HepG2 (cell line): ENCODE measurements around the gene SPRYD3. TPM values are rescaled to one million over a fixed set of nuclear protein-coding genes. Genes with fewer than 3 reads are reported as not detected.

Source experiments
- CCAR2 ChIP-seq: fragments of 200-400 bp; formaldehyde crosslinking; optimal IDR thresholded peaks from 2 replicates; pipeline ENCODE3; 2018; ENCODE audit warnings: low read depth, mild to moderate bottlenecking, low read length, moderate library complexity
- CENPX ChIP-seq: sonication (generic); formaldehyde crosslinking; IDR thresholded peaks from 2 replicates; pipeline ENCODE4 v1.9.0; 2021; ENCODE audit warnings: mild to moderate bottlenecking, missing genetic modification reagents, moderate library complexity
- CREB1 ChIP-seq, 2 experiments: fragments of 450-650 bp in 1 of 2; IDR thresholded peaks; 2 replicates each; pipeline ENCODE4 v1.6.1; 2016 to 2017; ENCODE audit warnings: control low read depth in 1 of 2, mild to moderate bottlenecking in 1 of 2, missing compliant biosample characterization in 1 of 2, missing genetic modification characterization in 1 of 2
- DMAP1 ChIP-seq: IDR thresholded peaks from 2 replicates; pipeline ENCODE4 v1.6.1; 2016
- ETV5 ChIP-seq: IDR thresholded peaks from 2 replicates; pipeline ENCODE4 v1.6.1; 2018; ENCODE audit warnings: missing biosample characterization, missing genetic modification reagents, inconsistent platforms, borderline replicate concordance
- POGZ ChIP-seq: sonication (generic); formaldehyde crosslinking; IDR thresholded peaks from 2 replicates; pipeline ENCODE4 v1.4.0; 2020; ENCODE audit warnings: mild to moderate bottlenecking, missing genetic modification reagents
- POLR2G ChIP-seq: fragments of 200-400 bp; formaldehyde crosslinking; IDR thresholded peaks from 2 replicates; pipeline ENCODE4 v1.6.1; 2018; ENCODE audit warnings: mild to moderate bottlenecking, low read depth, low read length, moderate library complexity
- SRSF4 ChIP-seq: fragments of 200-400 bp; formaldehyde crosslinking; IDR thresholded peaks from one replicate; pipeline ENCODE4 v1.6.1; 2018; ENCODE audit warnings: mild to moderate bottlenecking, low read depth, low read length, moderate library complexity; ENCODE audit not compliant: poor library complexity, severe bottlenecking
- TAF15 ChIP-seq: fragments of 200-400 bp; formaldehyde crosslinking; IDR thresholded peaks from one replicate; pipeline ENCODE4 v1.6.1; 2018; ENCODE audit warnings: mild to moderate bottlenecking, low read depth, low read length; ENCODE audit not compliant: poor library complexity, severe bottlenecking
- TBL1XR1 ChIP-seq: fragments of 150-350 bp; IDR thresholded peaks from 2 replicates; pipeline ENCODE4 v1.6.1; 2014; ENCODE audit warnings: borderline replicate concordance, low read length; ENCODE audit not compliant: partially characterized antibody
- ZC3H4 ChIP-seq: sonication (generic); formaldehyde crosslinking; IDR thresholded peaks from 2 replicates; pipeline ENCODE4 v1.4.0; 2020; ENCODE audit warnings: missing genetic modification reagents, borderline replicate concordance
- ZNF33B ChIP-seq: sonication (generic); formaldehyde crosslinking; IDR thresholded peaks from 2 replicates; pipeline ENCODE4 v1.5.1; 2020; ENCODE audit warnings: mild to moderate bottlenecking, missing genetic modification reagents
- ZNF550 ChIP-seq: sonication (generic); formaldehyde crosslinking; IDR thresholded peaks from 2 replicates; pipeline ENCODE4 v1.4.0; 2020; ENCODE audit warnings: mild to moderate bottlenecking, missing genetic modification reagents, borderline replicate concordance
- ZNF747 ChIP-seq: sonication (generic); formaldehyde crosslinking; IDR thresholded peaks from 2 replicates; pipeline ENCODE4 v1.8.1; 2023; ENCODE audit warnings: missing genetic modification reagents, mild to moderate bottlenecking, borderline replicate concordance
- polyA plus RNA-seq, 8 experiments: library from polyadenylated mRNA; depleted of rRNA in 3 of 8; stranded (reverse) in 7 of 8; unstranded in 1 of 8; fragments of >200 nt; fragmentation: Illumina TruSeq in 4 of 8; extraction: Trizol in 4 of 8; gene quantifications; 2 replicates each; pipeline versions ENCODE4 v1.2.1 to v1.2.3, GENCODE V29; 2011 to 2016; ENCODE audit warnings: low read depth in 4 of 8, missing spikeins in 1 of 8, mixed read lengths in 1 of 8; ENCODE audit not compliant: insufficient read depth in 1 of 8
- total RNA-seq, 5 experiments: library from RNA; depleted of rRNA; stranded (reverse); fragments of >200 nt; fragmentation: Illumina TruSeq; extraction: Trizol; gene quantifications; 2 replicates each; pipeline ENCODE4 v1.2.3, GENCODE V29; 2016; ENCODE audit warnings: low read depth in 1 of 5
- TF ChIP-seq, protein P1 (sequence below): sonication (generic); formaldehyde crosslinking; conservative IDR thresholded peaks from 2 replicates; pipeline ENCODE4 v1.8.0; 2022; ENCODE audit warnings: low read depth, missing genetic modification reagents
- TF ChIP-seq, protein P2 (sequence below), 2 experiments: sonication (generic) in 1 of 2; formaldehyde crosslinking in 1 of 2; IDR thresholded peaks; 2 replicates each; pipeline versions ENCODE4 v1.4.0 to v1.6.1; 2016 to 2020; ENCODE audit warnings: borderline replicate concordance in 1 of 2, low read depth in 1 of 2, mild to moderate bottlenecking in 1 of 2, missing genetic modification reagents in 1 of 2
- TF ChIP-seq, protein P3 (sequence below): sonication (generic); formaldehyde crosslinking; IDR thresholded peaks from 2 replicates; pipeline ENCODE4 v1.5.0; 2020; ENCODE audit warnings: missing genetic modification reagents, mild to moderate bottlenecking, borderline replicate concordance
- TF ChIP-seq, protein P4 (sequence below): IDR thresholded peaks from 2 replicates; pipeline ENCODE4 v1.6.1; 2012; ENCODE audit warnings: low read depth, low read length, improper control_type of control experiment

SPRYD3 gene
- total and polyA plus RNA-seq, 2 of the 13 experiments (the other 11 are each of a cell fraction or from before 2014, with no cell fraction given): 9.0 to 9.2 TPM

DNA sequence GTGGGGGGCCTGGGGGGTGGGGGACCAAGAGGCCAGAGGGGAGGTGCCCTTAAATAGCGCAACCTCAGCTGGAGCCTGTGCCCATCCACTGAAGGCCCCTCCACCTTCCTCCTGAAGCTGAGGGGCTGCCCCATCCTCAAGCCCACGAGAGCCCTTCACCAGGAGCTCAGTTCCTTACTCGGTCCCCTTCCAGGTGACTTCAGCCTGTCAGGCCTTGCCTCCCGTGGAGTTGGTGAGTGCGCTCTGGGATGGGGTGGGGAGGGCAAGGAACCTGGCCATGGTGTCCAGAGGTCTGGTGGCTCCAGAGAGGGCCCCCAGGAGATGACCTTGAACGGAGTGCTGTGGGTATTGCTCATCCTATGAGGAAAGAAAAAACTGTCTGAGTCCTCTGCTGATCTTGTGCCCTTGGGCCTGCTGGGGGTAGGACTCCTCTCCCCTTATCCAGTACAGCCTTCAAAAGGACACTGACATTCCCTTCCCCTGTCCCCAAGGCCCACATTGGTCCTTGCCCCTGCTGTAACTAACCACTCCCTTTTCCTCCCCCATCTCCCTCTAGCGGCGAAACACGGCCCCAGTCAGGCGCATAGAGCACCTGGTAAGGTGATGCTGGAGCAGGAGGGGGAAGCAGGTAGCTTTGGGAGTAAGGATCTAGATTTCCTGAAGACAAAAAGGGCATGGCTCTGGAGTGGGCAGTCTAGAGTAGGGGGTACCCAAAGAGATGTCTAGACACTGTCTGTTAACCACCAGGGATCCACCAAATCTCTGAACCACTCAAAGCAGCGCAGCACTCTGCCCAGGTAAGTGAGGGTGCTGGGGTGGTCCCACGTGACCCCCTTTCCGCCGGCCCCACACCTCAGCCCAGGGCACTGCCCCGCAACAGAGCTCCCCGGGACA, 25.7 kb downstream of the SPRYD3 start (continued):
- TF ChIP-seq, protein P1, sequence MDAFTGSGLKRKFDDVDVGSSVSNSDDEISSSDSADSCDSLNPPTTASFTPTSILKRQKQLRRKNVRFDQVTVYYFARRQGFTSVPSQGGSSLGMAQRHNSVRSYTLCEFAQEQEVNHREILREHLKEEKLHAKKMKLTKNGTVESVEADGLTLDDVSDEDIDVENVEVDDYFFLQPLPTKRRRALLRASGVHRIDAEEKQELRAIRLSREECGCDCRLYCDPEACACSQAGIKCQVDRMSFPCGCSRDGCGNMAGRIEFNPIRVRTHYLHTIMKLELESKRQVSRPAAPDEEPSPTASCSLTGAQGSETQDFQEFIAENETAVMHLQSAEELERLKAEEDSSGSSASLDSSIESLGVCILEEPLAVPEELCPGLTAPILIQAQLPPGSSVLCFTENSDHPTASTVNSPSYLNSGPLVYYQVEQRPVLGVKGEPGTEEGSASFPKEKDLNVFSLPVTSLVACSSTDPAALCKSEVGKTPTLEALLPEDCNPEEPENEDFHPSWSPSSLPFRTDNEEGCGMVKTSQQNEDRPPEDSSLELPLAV: no peak
- TF ChIP-seq, protein P2, sequence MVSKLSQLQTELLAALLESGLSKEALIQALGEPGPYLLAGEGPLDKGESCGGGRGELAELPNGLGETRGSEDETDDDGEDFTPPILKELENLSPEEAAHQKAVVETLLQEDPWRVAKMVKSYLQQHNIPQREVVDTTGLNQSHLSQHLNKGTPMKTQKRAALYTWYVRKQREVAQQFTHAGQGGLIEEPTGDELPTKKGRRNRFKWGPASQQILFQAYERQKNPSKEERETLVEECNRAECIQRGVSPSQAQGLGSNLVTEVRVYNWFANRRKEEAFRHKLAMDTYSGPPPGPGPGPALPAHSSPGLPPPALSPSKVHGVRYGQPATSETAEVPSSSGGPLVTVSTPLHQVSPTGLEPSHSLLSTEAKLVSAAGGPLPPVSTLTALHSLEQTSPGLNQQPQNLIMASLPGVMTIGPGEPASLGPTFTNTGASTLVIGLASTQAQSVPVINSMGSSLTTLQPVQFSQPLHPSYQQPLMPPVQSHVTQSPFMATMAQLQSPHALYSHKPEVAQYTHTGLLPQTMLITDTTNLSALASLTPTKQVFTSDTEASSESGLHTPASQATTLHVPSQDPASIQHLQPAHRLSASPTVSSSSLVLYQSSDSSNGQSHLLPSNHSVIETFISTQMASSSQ (IDR thresholded peaks at IDR 0.05; ENCODE audit: low read depth): no peak
- TF ChIP-seq, protein P2 (CRISPR knock-in tag; IDR thresholded peaks at IDR 0.05; ENCODE audit: borderline replicate concordance): no peak
- TF ChIP-seq, protein P3, sequence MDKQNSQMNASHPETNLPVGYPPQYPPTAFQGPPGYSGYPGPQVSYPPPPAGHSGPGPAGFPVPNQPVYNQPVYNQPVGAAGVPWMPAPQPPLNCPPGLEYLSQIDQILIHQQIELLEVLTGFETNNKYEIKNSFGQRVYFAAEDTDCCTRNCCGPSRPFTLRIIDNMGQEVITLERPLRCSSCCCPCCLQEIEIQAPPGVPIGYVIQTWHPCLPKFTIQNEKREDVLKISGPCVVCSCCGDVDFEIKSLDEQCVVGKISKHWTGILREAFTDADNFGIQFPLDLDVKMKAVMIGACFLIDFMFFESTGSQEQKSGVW (CRISPR knock-in tag): no peak
- TF ChIP-seq CCAR2 (no peak), TAF15 (no peak), POGZ (CRISPR knock-in tag) (peak; percentile 15; the same call in 1 of the 2 replicates), DMAP1 (CRISPR knock-in tag) (no peak), ZC3H4 (CRISPR knock-in tag) (no peak), ZNF550 (CRISPR knock-in tag) (no peak), ZNF33B (CRISPR knock-in tag) (no peak), SRSF4 (no peak), ZNF747 (CRISPR knock-in tag) (no peak), TBL1XR1 (no peak), ETV5 (CRISPR knock-in tag) (peak; percentile 21; the same call in 1 of the 2 replicates), POLR2G (no peak; the same call in 1 of the 2 replicates), CENPX (CRISPR knock-in tag) (no peak), CREB1 (IDR thresholded peaks at IDR 0.05) (no peak), CREB1 (CRISPR knock-in tag; IDR thresholded peaks at IDR 0.05) (no peak)
- TF ChIP-seq, protein P4, sequence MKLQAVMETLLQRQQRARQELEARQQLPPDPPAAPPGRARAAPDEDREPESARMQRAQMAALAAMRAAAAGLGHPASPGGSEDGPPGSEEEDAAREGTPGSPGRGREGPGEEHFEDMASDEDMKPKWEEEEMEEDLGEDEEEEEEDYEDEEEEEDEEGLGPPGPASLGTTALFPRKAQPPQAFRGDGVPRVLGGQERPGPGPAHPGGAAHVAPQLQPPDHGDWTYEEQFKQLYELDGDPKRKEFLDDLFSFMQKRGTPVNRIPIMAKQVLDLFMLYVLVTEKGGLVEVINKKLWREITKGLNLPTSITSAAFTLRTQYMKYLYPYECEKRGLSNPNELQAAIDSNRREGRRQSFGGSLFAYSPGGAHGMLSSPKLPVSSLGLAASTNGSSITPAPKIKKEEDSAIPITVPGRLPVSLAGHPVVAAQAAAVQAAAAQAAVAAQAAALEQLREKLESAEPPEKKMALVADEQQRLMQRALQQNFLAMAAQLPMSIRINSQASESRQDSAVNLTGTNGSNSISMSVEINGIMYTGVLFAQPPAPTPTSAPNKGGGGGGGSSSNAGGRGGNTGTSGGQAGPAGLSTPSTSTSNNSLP: no peak
